IMR-90 (cell line): Measurements from ENCODE around the gene TMEM129.

Source experiments
- BHLHE40 ChIP-seq: fragments of 150-350 bp; IDR thresholded peaks from 2 replicates; pipeline ENCODE4 v1.6.1; 2016; ENCODE audit warnings: mild to moderate bottlenecking, low read depth, low read length
- MXI1 ChIP-seq: IDR thresholded peaks from 2 replicates; pipeline ENCODE4 v1.6.1; 2012; ENCODE audit warnings: low read depth, mild to moderate bottlenecking, low read length, moderate library complexity, borderline replicate concordance
- POLR2A ChIP-seq: IDR thresholded peaks from 2 replicates; pipeline ENCODE4 v1.6.1; 2012; ENCODE audit warnings: mild to moderate bottlenecking, low read depth, low read length
- RAD21 ChIP-seq: IDR thresholded peaks from 2 replicates; pipeline ENCODE4 v1.6.1; 2012; ENCODE audit warnings: low read length, improper control_type of control experiment
- RFX5 ChIP-seq: IDR thresholded peaks from 2 replicates; pipeline ENCODE4 v1.8.0; 2012; ENCODE audit warnings: low read depth, mild to moderate bottlenecking, low read length, moderate library complexity
- TF ChIP-seq, protein P1 (sequence below): conservative IDR thresholded peaks from 2 replicates; pipeline ENCODE4 v1.5.1; 2012; ENCODE audit warnings: mild to moderate bottlenecking, low read depth, low read length, improper control_type of control experiment

DNA sequence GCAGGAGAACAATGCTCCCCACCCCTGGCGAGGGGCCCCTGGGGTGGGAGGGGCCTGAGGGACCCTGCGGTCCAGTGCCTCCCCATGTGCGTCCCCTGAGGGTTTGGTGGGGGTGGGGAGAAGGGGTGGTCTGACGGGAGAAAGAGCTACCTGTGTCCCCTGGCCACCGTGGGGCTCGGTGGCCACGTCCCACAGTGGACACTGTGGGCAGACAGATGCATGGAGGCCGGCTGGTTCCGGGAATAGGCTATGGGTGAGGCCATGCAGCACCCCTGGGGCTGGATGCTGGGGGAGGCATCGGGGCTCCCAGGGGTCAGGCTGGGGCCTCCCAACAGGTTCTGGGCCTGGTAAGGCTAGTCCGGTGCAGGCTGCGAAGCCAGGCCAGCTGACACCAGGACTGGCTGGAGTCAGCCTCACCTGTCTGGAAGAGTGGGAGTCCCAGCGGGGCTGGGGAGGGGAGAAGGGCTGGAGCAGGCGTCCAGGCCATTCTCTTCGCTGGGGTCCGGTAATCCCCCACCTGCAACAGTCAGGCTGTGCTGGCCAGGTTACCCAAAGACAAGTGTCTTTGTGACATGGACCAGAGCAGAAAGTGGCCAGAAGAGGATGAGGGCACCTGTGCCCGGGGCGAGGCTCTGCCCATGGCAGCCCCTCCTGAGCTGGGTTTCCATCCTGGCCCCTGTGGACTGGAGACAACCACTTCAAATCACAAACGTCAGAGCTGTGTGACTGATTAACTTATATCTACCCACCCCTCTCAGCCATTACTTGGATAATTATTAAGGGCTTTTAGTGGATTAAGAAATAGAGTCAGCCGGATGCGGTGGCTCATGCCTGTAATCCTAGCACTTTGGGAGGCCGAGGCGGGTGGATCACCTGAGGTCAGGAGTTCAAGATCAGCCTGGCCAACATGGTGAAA, 35.6 kb downstream of the TMEM129 start:
- TF ChIP-seq, protein P1, sequence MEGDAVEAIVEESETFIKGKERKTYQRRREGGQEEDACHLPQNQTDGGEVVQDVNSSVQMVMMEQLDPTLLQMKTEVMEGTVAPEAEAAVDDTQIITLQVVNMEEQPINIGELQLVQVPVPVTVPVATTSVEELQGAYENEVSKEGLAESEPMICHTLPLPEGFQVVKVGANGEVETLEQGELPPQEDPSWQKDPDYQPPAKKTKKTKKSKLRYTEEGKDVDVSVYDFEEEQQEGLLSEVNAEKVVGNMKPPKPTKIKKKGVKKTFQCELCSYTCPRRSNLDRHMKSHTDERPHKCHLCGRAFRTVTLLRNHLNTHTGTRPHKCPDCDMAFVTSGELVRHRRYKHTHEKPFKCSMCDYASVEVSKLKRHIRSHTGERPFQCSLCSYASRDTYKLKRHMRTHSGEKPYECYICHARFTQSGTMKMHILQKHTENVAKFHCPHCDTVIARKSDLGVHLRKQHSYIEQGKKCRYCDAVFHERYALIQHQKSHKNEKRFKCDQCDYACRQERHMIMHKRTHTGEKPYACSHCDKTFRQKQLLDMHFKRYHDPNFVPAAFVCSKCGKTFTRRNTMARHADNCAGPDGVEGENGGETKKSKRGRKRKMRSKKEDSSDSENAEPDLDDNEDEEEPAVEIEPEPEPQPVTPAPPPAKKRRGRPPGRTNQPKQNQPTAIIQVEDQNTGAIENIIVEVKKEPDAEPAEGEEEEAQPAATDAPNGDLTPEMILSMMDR: no peak
- no peak for TF ChIP-seq RFX5
- no peak for TF ChIP-seq RAD21
- no peak for TF ChIP-seq POLR2A
- TF ChIP-seq BHLHE40: no peak
- no peak for TF ChIP-seq MXI1
